GM12878 (cell line): ENCODE measurements around the gene SLC22A31. TPM values are rescaled to one million over a fixed set of nuclear protein-coding genes. Genes with fewer than 3 reads are reported as not detected.

Experiments used
- ATAC-seq: fragments of 200-7000 bp; cut with Tn5 transposase; 3 replicates; pipeline ENCODE4 v1.9.1; 2020; ENCODE audit warnings: mild to moderate bottlenecking, moderate library complexity
- BruUV-seq: library from RNA; stranded (reverse); fragments of 400-500 nt; replicated peaks from 2 replicates; lab custom pipeline; 2021; lab: Mats Ljungman, UMichigan
- CTCF ChIA-PET: fragments of 300-600 bp; sonication (Branson Sonifier 250); formaldehyde crosslinking; extraction: SDS; loops from one replicate; lab custom pipeline; 2021; ENCODE audit warnings: inconsistent platforms; lab: Yijun Ruan, JAX
- POLR2A ChIA-PET: fragments of 350-600 bp; formaldehyde crosslinking; extraction: SDS; loops from one replicate; lab custom pipeline; 2021; ENCODE audit warnings: inconsistent platforms; lab: Charles Lee
- RAD21 ChIA-PET: fragments of 300-600 bp; sonication (Branson Sonifier 250); formaldehyde crosslinking; loops from one replicate; lab custom pipeline; 2023; ENCODE audit warnings: antibody characterized with exemption; ENCODE audit not compliant: unreplicated experiment; lab: Charles Lee
- SMC1A ChIA-PET: fragments of 300-600 bp; sonication (Branson Sonifier 250); formaldehyde crosslinking; loops from one replicate; lab custom pipeline; 2023; ENCODE audit not compliant: unreplicated experiment, uncharacterized antibody; lab: Charles Lee
- DNase-seq: peaks from one replicate; pipeline ENCODE4 v3.0.0-alpha.2; 2011; ENCODE audit warnings: low read depth, low spot score
- FAIRE-seq: peaks from 3 replicates; lab custom pipeline; 2011; peaks lifted over from hg19 to GRCh38; lab: Jason Lieb, UNC
- H2AFZ ChIP-seq: 2 replicates; pipeline ENCODE4 v1.6.0; 2011; ENCODE audit warnings: low read depth, low read length, control low read depth; ENCODE audit not compliant: control insufficient read depth
- H3K27ac ChIP-seq: 2 replicates; pipeline ENCODE4 v1.5.1; 2011; ENCODE audit warnings: control low read depth; ENCODE audit not compliant: control insufficient read depth, insufficient read depth
- H3K27me3 ChIP-seq, 2 experiments: replicated peaks in 1 of 2; 2 replicates each; pipeline versions ENCODE4 v1.6.0 to v1.6.1; 2011; ENCODE audit warnings: low read length in 1 of 2; ENCODE audit not compliant: control insufficient read depth in 2 of 2, insufficient read depth in 2 of 2
- H3K36me3 ChIP-seq, 2 experiments: 2 replicates each; pipeline ENCODE4 v1.5.1; 2011; ENCODE audit warnings: low read length in 1 of 2; ENCODE audit not compliant: control insufficient read depth in 2 of 2, insufficient read depth in 2 of 2
- H3K4me1 ChIP-seq: 2 replicates; pipeline ENCODE4 v1.6.1; 2011; ENCODE audit warnings: mild to moderate bottlenecking, low read length, moderate library complexity, mixed read lengths; ENCODE audit not compliant: control insufficient read depth, insufficient read depth
- H3K4me2 ChIP-seq: 2 replicates; pipeline ENCODE4 v1.6.0; 2011; ENCODE audit warnings: control low read depth; ENCODE audit not compliant: control insufficient read depth, insufficient read depth
- H3K4me3 ChIP-seq: fragments of 200-600 bp; sonication (generic); 2 replicates; pipeline ENCODE4 v1.5.1; 2016
- H3K79me2 ChIP-seq: 2 replicates; pipeline ENCODE4 v1.6.0; 2011; ENCODE audit warnings: low read length; ENCODE audit not compliant: control insufficient read depth, insufficient read depth
- H3K9ac ChIP-seq: 2 replicates; pipeline ENCODE4 v1.8.0; 2011; ENCODE audit warnings: low read length, control low read depth, mixed read lengths; ENCODE audit not compliant: control insufficient read depth, insufficient read depth
- H3K9me3 ChIP-seq: replicated peaks from 3 replicates; pipeline ENCODE4 v1.5.1; 2011; ENCODE audit warnings: mild to moderate bottlenecking, low read length; ENCODE audit not compliant: control insufficient read depth, insufficient read depth
- H4K20me1 ChIP-seq: 2 replicates; pipeline ENCODE4 v1.6.0; 2011; ENCODE audit not compliant: control insufficient read depth, insufficient read depth
- E4F1 ChIP-seq: fragments of 450-650 bp; IDR thresholded peaks from 2 replicates; pipeline ENCODE4 v1.6.1; 2018; ENCODE audit warnings: borderline replicate concordance, mild to moderate bottlenecking; ENCODE audit not compliant: partially characterized antibody
- FOXM1 ChIP-seq: IDR thresholded peaks from 2 replicates; pipeline ENCODE4 v1.6.1; 2012; ENCODE audit warnings: low read depth, mild to moderate bottlenecking, inconsistent platforms, low read length, moderate library complexity
- HDGF ChIP-seq: fragments of 450-650 bp; IDR thresholded peaks from 2 replicates; pipeline ENCODE4 v1.6.1; 2016; ENCODE audit warnings: antibody characterized with exemption
- HSF1 ChIP-seq: fragments of 150-350 bp; IDR thresholded peaks from 2 replicates; pipeline ENCODE4 v1.6.1; 2014; ENCODE audit warnings: mild to moderate bottlenecking, low read depth, low read length
- MEF2A ChIP-seq: IDR thresholded peaks from 2 replicates; pipeline ENCODE4 v1.6.1; 2011; ENCODE audit warnings: low read depth, mild to moderate bottlenecking, low read length, moderate library complexity; ENCODE audit not compliant: insufficient read depth
- MLLT1 ChIP-seq: fragments of 450-650 bp; IDR thresholded peaks from 2 replicates; pipeline ENCODE4 v1.6.1; 2016; ENCODE audit warnings: mild to moderate bottlenecking
- SRF ChIP-seq, 2 experiments: IDR thresholded peaks; 2 replicates each; pipeline ENCODE4 v1.6.1; 2011; ENCODE audit warnings: low read depth in 2 of 2, low read length in 2 of 2, mild to moderate bottlenecking in 1 of 2, moderate library complexity in 1 of 2
- TAF1 ChIP-seq: IDR thresholded peaks from 2 replicates; pipeline ENCODE4 v1.6.1; 2011; ENCODE audit warnings: mild to moderate bottlenecking, low read depth, low read length, borderline replicate concordance
- WGBS: methylation state at CpG from one replicate; pipeline ENCODE4 v1.1.6; 2016; ENCODE audit warnings: low lambda C conversion rate; ENCODE audit not compliant: insufficient replicate concordance, insufficient coverage; ENCODE audit errors: missing lambda C conversion rate; 5-methylcytosine and 5-hydroxymethylcytosine counted together
- in situ Hi-C: fragments of 300-500 bp; cut with MboI; formaldehyde crosslinking; loops from 9 replicates; pipeline ENCODE4 v1.14.3; 2018; ENCODE audit warnings: mixed read lengths
- intact Hi-C: fragments of 100-400 bp; cut with micrococcal nuclease; formaldehyde crosslinking; loops from one replicate; pipeline ENCODE4 v1.14.2; 2022; ENCODE audit not compliant: unreplicated experiment
- polyA plus RNA-seq, 11 experiments: library from polyadenylated mRNA; depleted of rRNA in 4 of 11; unstranded in 6 of 11; stranded (reverse) in 5 of 11; fragments of >200 nt; fragmentation: Nextera tagmentation in 4 of 11; fragmentation: Illumina TruSeq in 1 of 11; extraction: Ambion mirVana in 4 of 11; extraction: Trizol in 1 of 11; gene quantifications; 1 replicate in 1 of 11; 2 replicates in 10 of 11; pipeline versions ENCODE4 v1.2.1 to v1.2.3, GENCODE V29; 2011 to 2016; ENCODE audit warnings: inconsistent platforms in 2 of 11, missing spikeins in 2 of 11, low read depth in 1 of 11
- total RNA-seq, 4 experiments: library from RNA; depleted of rRNA in 3 of 4; stranded (reverse); fragments of >200 nt in 3 of 4; fragmentation: Illumina TruSeq in 1 of 4; extraction: Trizol in 1 of 4; gene quantifications; 2 replicates each; pipeline versions ENCODE4 v1.2.1 to v1.2.3, GENCODE V29; 2013 to 2021
- TF ChIP-seq, protein P1 (sequence below): fragments of 450-650 bp; formaldehyde crosslinking; IDR thresholded peaks from 2 replicates; pipeline ENCODE4 v1.5.0; 2022; ENCODE audit warnings: mild to moderate bottlenecking, missing genetic modification characterization
- TF ChIP-seq, protein P2 (sequence below): fragments of 450-650 bp; IDR thresholded peaks from 2 replicates; pipeline ENCODE4 v1.6.1; 2018; ENCODE audit warnings: mild to moderate bottlenecking, low read depth, moderate library complexity; ENCODE audit not compliant: partially characterized antibody

Gene SLC22A31
- total and polyA plus RNA-seq, 10 of the 15 experiments (the other 5 are each of a cell fraction or from before 2014, with no cell fraction given) = 0.13 to 0.24 (median 0.23) TPM; not detected in 7

GRCh38 chr16:89193576-89194293 is 6.6 kb downstream of the SLC22A31 start:
- intact Hi-C loops = loop anchor here (2.0 kb wide), 1 partner anchor 21 kb away; no protein-coding TSS in a partner anchor
- Histone ChIP-seq H2AFZ (no peak overlapping the region), H3K9ac (no peak overlapping the region), H3K27ac (no peak overlapping the region), H3K79me2 (no peaks in the 10 kb centered on the region), H3K4me2 (no peak overlapping the region), H4K20me1 (no peaks in the 10 kb centered on the region), H3K9me3 (no peaks in the 10 kb centered on the region), H3K4me3 (no peak overlapping the region), H3K36me3 (no peaks in the 10 kb centered on the region), H3K4me1 (no peaks in the 10 kb centered on the region), H3K27me3 (no peaks in the 10 kb centered on the region)
- DNase-seq = no peak
- FAIRE-seq = no peak
- 89% methylated on average over 31 of the region's 38 CpGs for WGBS
- no TSS peak for BruUV-seq
- ChIA-PET POLR2A (no interaction called here), CTCF (no interaction called here), SMC1A (no interaction called here), RAD21 (no interaction called here)
- ATAC-seq = no peak
- in situ Hi-C loops = no loop called here
- TF ChIP-seq, protein P1, sequence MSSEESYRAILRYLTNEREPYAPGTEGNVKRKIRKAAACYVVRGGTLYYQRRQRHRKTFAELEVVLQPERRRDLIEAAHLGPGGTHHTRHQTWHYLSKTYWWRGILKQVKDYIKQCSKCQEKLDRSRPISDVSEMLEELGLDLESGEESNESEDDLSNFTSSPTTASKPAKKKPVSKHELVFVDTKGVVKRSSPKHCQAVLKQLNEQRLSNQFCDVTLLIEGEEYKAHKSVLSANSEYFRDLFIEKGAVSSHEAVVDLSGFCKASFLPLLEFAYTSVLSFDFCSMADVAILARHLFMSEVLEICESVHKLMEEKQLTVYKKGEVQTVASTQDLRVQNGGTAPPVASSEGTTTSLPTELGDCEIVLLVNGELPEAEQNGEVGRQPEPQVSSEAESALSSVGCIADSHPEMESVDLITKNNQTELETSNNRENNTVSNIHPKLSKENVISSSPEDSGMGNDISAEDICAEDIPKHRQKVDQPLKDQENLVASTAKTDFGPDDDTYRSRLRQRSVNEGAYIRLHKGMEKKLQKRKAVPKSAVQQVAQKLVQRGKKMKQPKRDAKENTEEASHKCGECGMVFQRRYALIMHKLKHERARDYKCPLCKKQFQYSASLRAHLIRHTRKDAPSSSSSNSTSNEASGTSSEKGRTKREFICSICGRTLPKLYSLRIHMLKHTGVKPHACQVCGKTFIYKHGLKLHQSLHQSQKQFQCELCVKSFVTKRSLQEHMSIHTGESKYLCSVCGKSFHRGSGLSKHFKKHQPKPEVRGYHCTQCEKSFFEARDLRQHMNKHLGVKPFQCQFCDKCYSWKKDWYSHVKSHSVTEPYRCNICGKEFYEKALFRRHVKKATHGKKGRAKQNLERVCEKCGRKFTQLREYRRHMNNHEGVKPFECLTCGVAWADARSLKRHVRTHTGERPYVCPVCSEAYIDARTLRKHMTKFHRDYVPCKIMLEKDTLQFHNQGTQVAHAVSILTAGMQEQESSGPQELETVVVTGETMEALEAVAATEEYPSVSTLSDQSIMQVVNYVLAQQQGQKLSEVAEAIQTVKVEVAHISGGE (CRISPR knock-in tag) = no peak
- no peak for TF ChIP-seq FOXM1
- no peak for TF ChIP-seq HSF1
- TF ChIP-seq HDGF = no peak
- TF ChIP-seq MEF2A = no peak
- TF ChIP-seq TAF1 = no peak
- no peak for TF ChIP-seq E4F1
- TF ChIP-seq SRF (IDR thresholded peaks at IDR 0.05; ENCODE audit: low read depth in 2 of 2, low read length in 2 of 2) = no peak
- TF ChIP-seq MLLT1 = no peak
- TF ChIP-seq, protein P2, sequence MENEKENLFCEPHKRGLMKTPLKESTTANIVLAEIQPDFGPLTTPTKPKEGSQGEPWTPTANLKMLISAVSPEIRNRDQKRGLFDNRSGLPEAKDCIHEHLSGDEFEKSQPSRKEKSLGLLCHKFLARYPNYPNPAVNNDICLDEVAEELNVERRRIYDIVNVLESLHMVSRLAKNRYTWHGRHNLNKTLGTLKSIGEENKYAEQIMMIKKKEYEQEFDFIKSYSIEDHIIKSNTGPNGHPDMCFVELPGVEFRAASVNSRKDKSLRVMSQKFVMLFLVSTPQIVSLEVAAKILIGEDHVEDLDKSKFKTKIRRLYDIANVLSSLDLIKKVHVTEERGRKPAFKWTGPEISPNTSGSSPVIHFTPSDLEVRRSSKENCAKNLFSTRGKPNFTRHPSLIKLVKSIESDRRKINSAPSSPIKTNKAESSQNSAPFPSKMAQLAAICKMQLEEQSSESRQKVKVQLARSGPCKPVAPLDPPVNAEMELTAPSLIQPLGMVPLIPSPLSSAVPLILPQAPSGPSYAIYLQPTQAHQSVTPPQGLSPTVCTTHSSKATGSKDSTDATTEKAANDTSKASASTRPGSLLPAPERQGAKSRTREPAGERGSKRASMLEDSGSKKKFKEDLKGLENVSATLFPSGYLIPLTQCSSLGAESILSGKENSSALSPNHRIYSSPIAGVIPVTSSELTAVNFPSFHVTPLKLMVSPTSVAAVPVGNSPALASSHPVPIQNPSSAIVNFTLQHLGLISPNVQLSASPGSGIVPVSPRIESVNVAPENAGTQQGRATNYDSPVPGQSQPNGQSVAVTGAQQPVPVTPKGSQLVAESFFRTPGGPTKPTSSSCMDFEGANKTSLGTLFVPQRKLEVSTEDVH = no peak
